HG03097 (cell line): ENCODE results near the gene POLD1.

Experiments
- ATAC-seq: cut with Tn5 transposase; IDR thresholded peaks from one replicate; pipeline ENCODE4 v1.9.1; 2021; ENCODE audit not compliant: unreplicated experiment, low FRiP score

The POLD1 gene

GRCh38 chr19:50415661-50416033, 31.5 kb downstream of the POLD1 start:
- ATAC-seq: peak; percentile 47

GRCh38 chr19:50416034-50416977, 32.2 kb downstream of the POLD1 start:
- ATAC-seq: no peak

GRCh38 chr19:50417111-50418081, 33.2 kb downstream of the POLD1 start:
- ATAC-seq: no peak

- no peak for ATAC-seq
These were observed 34.3 kb downstream of the POLD1 start, which contains the start of gene SPIB for GRCh38 chr19:50418176-50419021. SPIB (plus strand) TSS chr19:50418938; CDS start chr19:50418963, 25 bp downstream.

GRCh38 chr19:50419022-50419579, 35.0 kb downstream of the POLD1 start:
- ATAC-seq: no peak

- ATAC-seq: no peak
These were observed 35.5 kb downstream of the POLD1 start for GRCh38 chr19:50419580-50420035.

GRCh38 chr19:50420127-50420526, 36.0 kb downstream of the POLD1 start:
- ATAC-seq: no peak

- ATAC-seq: no peak
These were observed 36.7 kb downstream of the POLD1 start for GRCh38 chr19:50420808-50421207.

GRCh38 chr19:50422397-50423278, 38.5 kb downstream of the POLD1 start:
- ATAC-seq: no peak

- ATAC-seq: no peak
These were observed 39.3 kb downstream of the POLD1 start for GRCh38 chr19:50423279-50424113.

- ATAC-seq: no peak
These were observed 41.4 kb downstream of the POLD1 start for GRCh38 chr19:50425581-50425980.

- ATAC-seq: no peak
These were observed 43.3 kb downstream of the POLD1 start for GRCh38 chr19:50427318-50427925.

GRCh38 chr19:50427997-50428425, 43.9 kb downstream of the POLD1 start:
- no peak for ATAC-seq

GRCh38 chr19:50428772-50429463, 44.8 kb downstream of the POLD1 start:
- ATAC-seq: no peak

- ATAC-seq: no peak
These were observed 46.8 kb downstream of the POLD1 start for GRCh38 chr19:50430888-50431342.

GRCh38 chr19:50431343-50432220, 47.4 kb downstream of the POLD1 start:
- ATAC-seq: peak; percentile 56
